T-helper 1 cell treated with Interleukin-12 subunit alpha and Interleukin-12 subunit beta and Interleukin-4 antibody, amounts not matched to agents 30 μg/mL and 1 μg/mL, for 36 hours (primary cell): ENCODE results near the gene FRA10AC1.
A peak's percentile ranks its signal among the peaks of the same experiment; 100 is the strongest.
"Not testable (repeated sequence)": the region's sequence is repeated elsewhere in the genome, so short reads cannot be mapped to it uniquely, and the experiment has no call there.

ENCODE experiments used
- H3K27ac Mint-ChIP-seq: one replicate; pipeline ENCODE4 v1.8.0; 2021; ENCODE audit warnings: mild to moderate bottlenecking, mixed read lengths
- H3K27me3 Mint-ChIP-seq: one replicate; pipeline ENCODE4 v1.8.0; 2021; ENCODE audit warnings: low read depth, mixed read lengths
- H3K36me3 Mint-ChIP-seq: one replicate; pipeline ENCODE4 v1.8.0; 2021; ENCODE audit warnings: low read depth, mixed read lengths
- H3K4me1 Mint-ChIP-seq: one replicate; pipeline ENCODE4 v1.8.0; 2021; ENCODE audit warnings: low read depth, mixed read lengths
- H3K4me3 Mint-ChIP-seq: one replicate; pipeline ENCODE4 v1.8.0; 2021; ENCODE audit warnings: mild to moderate bottlenecking, moderate library complexity, mixed read lengths
- H3K9me3 Mint-ChIP-seq: one replicate; pipeline ENCODE4 v1.8.0; 2021; ENCODE audit warnings: mixed read lengths

Gene FRA10AC1

GRCh38 chr10:93716766-93717165, 14.4 kb upstream of the FRA10AC1 start:
- Mint-ChIP-seq H3K27ac (no peak overlapping the region), H3K9me3 (no peaks in the 10 kb centered on the region), H3K4me1 (no peaks in the 10 kb centered on the region), H3K27me3 (peaks cover 16% of the 10 kb centered on the region), H3K36me3 (no peaks in the 10 kb centered on the region), H3K4me3 (no peak overlapping the region)

- H3K9me3 Mint-ChIP-seq: no peaks in the 10 kb centered on the region
- H3K36me3 Mint-ChIP-seq: no peaks in the 10 kb centered on the region
- H3K4me1 Mint-ChIP-seq: no peaks in the 10 kb centered on the region
- H3K27ac Mint-ChIP-seq: no peak overlapping the region
- H3K4me3 Mint-ChIP-seq: no peak overlapping the region
- peaks cover 10% of the 10 kb centered on the region for H3K27me3 Mint-ChIP-seq
Observed at GRCh38 chr10:93715345-93715744, 13.0 kb upstream of the FRA10AC1 start.

DNA sequence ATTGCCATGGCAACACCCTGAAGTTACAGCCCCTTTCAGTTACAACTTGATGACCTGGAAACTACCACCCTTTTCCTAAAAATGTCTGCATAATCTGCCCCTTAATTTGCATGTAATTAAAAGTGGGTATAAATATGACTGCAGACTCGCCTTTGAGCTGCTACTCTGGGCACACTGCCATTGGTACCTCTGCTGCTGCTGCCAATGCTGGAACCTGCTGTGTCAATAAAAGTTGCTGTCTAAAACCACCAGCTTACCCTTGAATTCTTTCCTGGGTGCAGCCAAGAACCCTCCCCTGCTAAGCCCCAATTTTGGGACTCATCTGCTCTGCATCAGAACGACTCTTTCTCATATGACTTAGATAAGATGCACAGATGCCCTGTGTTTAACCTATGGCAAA, 10.2 kb upstream of the FRA10AC1 start:
- H3K36me3 Mint-ChIP-seq: no peaks in the 10 kb centered on the region
- peaks cover 1% of the 10 kb centered on the region for H3K4me1 Mint-ChIP-seq
- H3K4me3 Mint-ChIP-seq: no peak overlapping the region
- H3K27me3 Mint-ChIP-seq: peaks cover under 1% of the 10 kb centered on the region
- H3K9me3 Mint-ChIP-seq: no peaks in the 10 kb centered on the region
- no peak overlapping the region for H3K27ac Mint-ChIP-seq

DNA sequence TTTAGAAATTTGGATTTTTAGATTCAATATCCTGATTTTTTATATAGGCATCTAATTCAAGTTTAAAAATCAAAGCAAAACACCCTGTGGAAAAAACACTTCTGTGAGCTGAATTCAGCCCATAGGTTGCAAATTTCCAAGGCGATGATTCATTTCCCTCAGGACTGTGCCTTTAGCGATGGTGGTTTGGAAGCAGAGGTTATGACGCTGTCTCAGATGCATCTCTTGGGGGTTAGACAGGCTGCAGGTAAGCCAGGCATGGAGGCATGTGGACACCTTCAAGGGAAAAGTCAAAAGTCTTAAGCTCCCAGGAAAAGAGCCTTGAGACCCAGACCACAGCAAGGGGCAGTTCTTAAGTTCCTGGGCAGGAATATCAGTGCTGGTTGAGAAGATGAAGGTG, 9.5 kb upstream of the FRA10AC1 start:
- peaks cover 1% of the 10 kb centered on the region for H3K4me1 Mint-ChIP-seq
- no peak overlapping the region for H3K4me3 Mint-ChIP-seq
- no peak overlapping the region for H3K27ac Mint-ChIP-seq
- no peaks in the 10 kb centered on the region for H3K36me3 Mint-ChIP-seq
- H3K27me3 Mint-ChIP-seq: no peaks in the 10 kb centered on the region
- no peaks in the 10 kb centered on the region for H3K9me3 Mint-ChIP-seq

- no peaks in the 10 kb centered on the region for H3K36me3 Mint-ChIP-seq
- no peak overlapping the region for H3K4me3 Mint-ChIP-seq
- H3K27me3 Mint-ChIP-seq: no peaks in the 10 kb centered on the region
- no peaks in the 10 kb centered on the region for H3K9me3 Mint-ChIP-seq
- no peak overlapping the region for H3K27ac Mint-ChIP-seq
- H3K4me1 Mint-ChIP-seq: peaks cover 1% of the 10 kb centered on the region
Observed at GRCh38 chr10:93710333-93710909, 8.0 kb upstream of the FRA10AC1 start.

DNA sequence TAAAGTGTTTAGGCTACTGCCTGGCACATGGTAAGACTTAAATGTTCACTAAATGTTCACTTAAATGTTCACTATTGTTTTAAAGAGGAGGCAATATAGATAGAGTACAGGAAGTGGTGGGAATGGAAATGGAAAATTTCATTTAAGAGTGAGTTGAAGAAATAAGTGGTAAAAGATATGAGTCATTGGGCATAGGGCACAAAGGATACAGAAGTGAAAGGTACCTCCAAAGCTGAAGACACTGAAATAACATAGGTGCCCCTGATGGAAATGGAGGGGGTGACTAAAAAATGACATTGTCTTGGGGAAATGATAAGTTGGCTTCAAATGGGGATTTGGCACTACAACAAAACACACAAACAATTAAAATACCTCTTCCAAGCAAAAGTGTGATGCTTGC, 5.2 kb upstream of the FRA10AC1 start:
- Mint-ChIP-seq H3K4me3 (no peak overlapping the region), H3K27ac (no peak overlapping the region)

DNA sequence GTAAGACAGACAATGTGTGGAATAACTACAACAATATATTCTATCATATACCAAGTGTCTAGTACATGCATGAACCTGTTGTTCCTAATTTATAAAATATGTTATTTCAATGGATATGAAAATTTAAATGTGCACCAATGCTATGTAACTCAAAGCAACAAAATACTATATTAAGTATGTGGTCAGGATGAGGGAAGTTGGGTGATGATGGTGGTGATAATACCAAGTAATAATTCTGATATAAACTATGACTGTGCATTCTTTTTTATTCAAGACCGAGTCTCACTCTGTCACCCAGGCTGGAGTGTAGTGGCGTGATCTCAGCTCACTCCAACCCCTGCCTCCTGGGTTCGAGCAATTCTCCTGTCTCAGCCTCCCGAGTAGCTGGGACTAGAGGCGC, 2.1 kb upstream of the FRA10AC1 start:
- Mint-ChIP-seq H3K9me3 (no peaks in the 10 kb centered on the region), H3K27me3 (no peaks in the 10 kb centered on the region), H3K27ac (no peak overlapping the region), H3K4me3 (no peak overlapping the region), H3K36me3 (no peaks in the 10 kb centered on the region), H3K4me1 (peaks cover 8% of the 10 kb centered on the region)

More for the DNA sequence above, 5.2 kb upstream of the FRA10AC1 start:
- Mint-ChIP-seq H3K36me3 (no peaks in the 10 kb centered on the region), H3K9me3 (no peaks in the 10 kb centered on the region), H3K27me3 (no peaks in the 10 kb centered on the region), H3K4me1 (peaks cover 5% of the 10 kb centered on the region)

GRCh38 chr10:93703841-93704240, 1.4 kb upstream of the FRA10AC1 start:
- peaks cover 8% of the 10 kb centered on the region for H3K4me1 Mint-ChIP-seq
- no peak overlapping the region for H3K27ac Mint-ChIP-seq
- H3K9me3 Mint-ChIP-seq: no peaks in the 10 kb centered on the region
- H3K27me3 Mint-ChIP-seq: no peaks in the 10 kb centered on the region
- peaks cover 1% of the 10 kb centered on the region for H3K36me3 Mint-ChIP-seq
- peak overlapping the region; percentile 57 for H3K4me3 Mint-ChIP-seq

DNA sequence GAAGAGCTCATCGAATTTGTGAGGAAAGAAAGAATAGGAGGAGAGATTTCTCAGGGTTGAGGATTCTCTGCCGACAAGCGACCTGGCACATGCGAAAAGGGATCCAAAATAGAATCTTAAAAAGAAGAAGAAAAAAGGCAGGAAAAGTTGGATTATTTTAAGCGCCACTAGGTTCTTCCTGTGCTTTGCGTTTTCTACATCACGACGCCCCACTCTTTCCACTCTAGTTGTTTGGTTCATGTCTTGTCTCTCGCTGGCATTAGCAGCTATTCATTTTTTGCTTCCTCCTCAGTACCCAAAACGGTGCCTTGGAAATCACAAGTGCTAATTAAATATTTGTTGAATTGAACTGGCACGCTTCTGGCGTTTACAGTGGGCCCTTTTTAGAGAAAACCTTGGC, 674 bp upstream of the FRA10AC1 start:
- Mint-ChIP-seq H3K4me3 (no peak overlapping the region), H3K27ac (no peak overlapping the region), H3K4me1 (peaks cover 8% of the 10 kb centered on the region), H3K27me3 (no peaks in the 10 kb centered on the region), H3K9me3 (no peaks in the 10 kb centered on the region), H3K36me3 (peaks cover 3% of the 10 kb centered on the region)

DNA sequence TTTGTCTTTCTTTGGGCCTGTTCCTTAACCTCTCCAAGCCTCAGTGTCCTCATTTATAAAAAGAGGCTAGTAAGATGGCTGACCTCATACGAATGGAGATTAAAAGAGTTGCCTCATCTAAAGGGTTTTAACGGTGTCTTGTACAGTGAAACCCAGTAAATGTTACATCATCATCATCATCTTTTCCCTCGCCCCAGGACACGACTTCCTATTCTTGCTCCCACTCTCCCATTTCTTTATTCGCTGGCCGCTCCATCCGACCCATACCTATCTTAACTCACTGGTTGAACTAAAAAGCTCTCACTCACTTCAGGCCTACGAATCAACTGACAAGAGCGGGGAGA, 554 bp downstream of the FRA10AC1 start:
- Mint-ChIP-seq H3K4me3 (no peak overlapping the region), H3K4me1 (peaks cover 7% of the 10 kb centered on the region), H3K27ac (no peak overlapping the region), H3K9me3 (no peaks in the 10 kb centered on the region), H3K27me3 (no peaks in the 10 kb centered on the region), H3K36me3 (peaks cover 9% of the 10 kb centered on the region)

DNA sequence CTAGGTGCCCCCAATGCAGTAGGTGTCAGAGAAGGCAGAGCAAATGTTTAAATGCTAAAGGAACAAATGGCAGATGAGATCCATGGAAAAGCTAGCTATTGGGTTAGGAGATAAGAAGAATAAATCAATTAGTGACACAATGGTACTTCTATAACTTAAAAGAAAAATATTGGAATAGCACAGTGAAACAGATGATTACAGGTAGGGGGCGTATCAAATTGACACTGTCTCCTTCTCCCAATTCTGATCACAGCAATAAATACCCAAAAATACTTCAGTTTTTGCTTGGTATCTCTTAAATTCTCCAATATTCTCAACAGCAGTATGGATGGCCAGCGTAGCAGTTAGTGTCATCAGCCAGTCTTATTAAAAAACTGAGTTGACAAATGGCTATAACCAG, 5.2 kb downstream of the FRA10AC1 start:
- H3K4me3 Mint-ChIP-seq: no peak overlapping the region
- H3K9me3 Mint-ChIP-seq: no peaks in the 10 kb centered on the region
- no peaks in the 10 kb centered on the region for H3K27me3 Mint-ChIP-seq
- H3K27ac Mint-ChIP-seq: no peak overlapping the region
- H3K4me1 Mint-ChIP-seq: peaks cover 10% of the 10 kb centered on the region
- H3K36me3 Mint-ChIP-seq: peaks cover 26% of the 10 kb centered on the region

GRCh38 chr10:93696582-93696981, 5.8 kb downstream of the FRA10AC1 start:
- not testable (repeated sequence) for H3K27ac Mint-ChIP-seq, H3K27me3 Mint-ChIP-seq, H3K4me3 Mint-ChIP-seq, H3K9me3 Mint-ChIP-seq, H3K4me1 Mint-ChIP-seq
- H3K36me3 Mint-ChIP-seq: peaks cover 26% of the 10 kb centered on the region

GRCh38 chr10:93695740-93696139, 6.7 kb downstream of the FRA10AC1 start:
- Mint-ChIP-seq H3K4me1 (peaks cover 7% of the 10 kb centered on the region), H3K36me3 (peaks cover 26% of the 10 kb centered on the region), H3K9me3 (no peaks in the 10 kb centered on the region), H3K4me3 (no peak overlapping the region), H3K27ac (no peak overlapping the region), H3K27me3 (no peaks in the 10 kb centered on the region)

- H3K36me3 Mint-ChIP-seq: peaks cover 5% of the 10 kb centered on the region
- no peaks in the 10 kb centered on the region for H3K9me3 Mint-ChIP-seq
- no peaks in the 10 kb centered on the region for H3K4me1 Mint-ChIP-seq
- H3K27me3 Mint-ChIP-seq: no peaks in the 10 kb centered on the region
- H3K4me3 Mint-ChIP-seq: no peak overlapping the region
- no peak overlapping the region for H3K27ac Mint-ChIP-seq
Observed at GRCh38 chr10:93687737-93688136, 14.7 kb downstream of the FRA10AC1 start.

DNA sequence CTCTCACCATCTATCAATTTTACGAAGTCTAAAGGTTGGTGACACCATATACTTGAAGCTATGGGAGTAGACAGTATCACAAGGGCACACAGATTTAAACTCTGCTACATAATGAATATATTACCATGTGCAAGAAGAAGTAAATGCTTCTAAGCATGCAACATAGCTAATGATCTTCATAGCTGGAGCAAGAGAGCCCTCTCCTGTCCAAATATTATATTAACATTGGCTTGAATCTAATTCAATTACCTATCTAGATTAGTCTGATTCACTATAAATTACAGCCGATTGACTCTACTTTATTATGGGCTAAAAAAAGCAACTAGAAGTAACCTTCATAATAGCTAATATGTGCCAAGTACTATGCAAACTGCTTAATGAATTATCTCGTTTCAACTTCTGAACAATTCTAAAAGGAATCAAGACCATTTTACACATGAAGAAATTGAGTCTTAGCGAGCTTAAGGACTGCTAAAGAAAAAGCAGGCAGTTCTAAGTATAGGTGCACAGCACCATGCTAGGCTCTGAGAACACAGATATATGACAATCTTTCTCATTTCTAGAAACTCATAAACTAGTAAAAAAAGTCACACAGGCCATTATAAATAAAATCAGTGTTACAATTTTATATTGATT, 21.9 kb downstream of the FRA10AC1 start:
- Mint-ChIP-seq H3K27me3 (no peaks in the 10 kb centered on the region), H3K27ac (no peak overlapping the region), H3K36me3 (peaks cover 3% of the 10 kb centered on the region), H3K9me3 (no peaks in the 10 kb centered on the region), H3K4me3 (no peak overlapping the region), H3K4me1 (no peaks in the 10 kb centered on the region)
